HG03064 (cell line): ENCODE results near the gene CORO1C.

Source experiments
- ATAC-seq: cut with Tn5 transposase; IDR thresholded peaks from one replicate; pipeline ENCODE4 v1.9.1; 2021; ENCODE audit warnings: low read depth; ENCODE audit not compliant: unreplicated experiment

The CORO1C gene

GRCh38 chr12:108605690-108606406 lies 125.5 kb downstream of the CORO1C start:
- ATAC-seq: no peak

DNA sequence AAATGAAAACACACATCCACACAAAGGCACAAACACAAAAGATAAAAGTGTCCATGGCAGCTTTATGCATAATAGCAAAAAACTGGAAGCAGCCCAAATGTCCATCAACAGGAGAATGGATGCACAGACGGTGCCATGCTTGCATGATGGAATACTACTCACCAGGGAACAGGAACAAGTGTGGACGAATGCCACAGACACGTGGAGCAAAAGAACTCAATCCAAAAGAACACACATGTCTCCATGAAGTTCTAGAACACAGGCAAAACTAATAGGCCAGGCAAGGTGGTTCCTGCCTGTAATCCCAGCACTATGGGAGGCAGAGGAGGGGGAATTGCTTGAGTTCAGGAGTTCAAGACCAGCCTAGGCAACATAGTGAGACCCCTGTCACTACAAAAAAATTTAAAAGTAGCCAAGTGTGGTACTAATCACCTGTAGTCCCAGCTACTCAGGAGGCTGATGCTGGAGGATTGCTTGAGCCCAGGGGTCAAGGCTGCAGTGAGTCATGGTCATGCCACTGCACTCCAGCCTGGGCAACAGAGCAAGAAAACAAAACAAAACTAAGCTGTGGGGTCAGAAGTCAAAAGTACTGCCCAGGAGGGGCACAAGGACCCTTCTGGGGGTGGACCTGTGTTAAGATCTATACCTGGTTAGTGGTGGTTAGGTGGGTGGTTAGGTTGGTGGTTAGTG lies 126.2 kb downstream of the CORO1C start:
- no peak for ATAC-seq

- no peak for ATAC-seq
Measured at GRCh38 chr12:108604208-108604941, 126.9 kb downstream of the CORO1C start.

DNA sequence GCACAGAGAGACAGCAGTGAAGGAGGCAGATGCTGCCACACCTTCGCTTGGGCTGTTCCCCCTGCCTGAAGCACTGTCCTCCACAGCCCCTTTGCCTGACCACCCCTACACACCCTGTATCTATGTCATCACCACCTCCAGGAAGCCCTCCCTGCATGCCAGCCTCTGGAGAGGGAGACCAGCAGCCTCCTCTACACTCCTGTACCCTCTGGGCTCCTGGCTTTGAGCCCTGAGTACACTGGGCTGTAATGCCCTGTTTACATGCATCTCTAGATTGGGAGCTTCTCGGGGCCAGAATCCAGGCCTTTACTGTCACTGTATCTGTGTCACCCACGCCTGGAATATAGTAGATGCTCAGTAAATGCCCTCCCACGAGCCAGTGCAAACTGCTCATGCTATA lies 127.6 kb downstream of the CORO1C start:
- ATAC-seq: no peak

- ATAC-seq: no peak
Measured at GRCh38 chr12:108602976-108603704, 128.2 kb downstream of the CORO1C start.

DNA sequence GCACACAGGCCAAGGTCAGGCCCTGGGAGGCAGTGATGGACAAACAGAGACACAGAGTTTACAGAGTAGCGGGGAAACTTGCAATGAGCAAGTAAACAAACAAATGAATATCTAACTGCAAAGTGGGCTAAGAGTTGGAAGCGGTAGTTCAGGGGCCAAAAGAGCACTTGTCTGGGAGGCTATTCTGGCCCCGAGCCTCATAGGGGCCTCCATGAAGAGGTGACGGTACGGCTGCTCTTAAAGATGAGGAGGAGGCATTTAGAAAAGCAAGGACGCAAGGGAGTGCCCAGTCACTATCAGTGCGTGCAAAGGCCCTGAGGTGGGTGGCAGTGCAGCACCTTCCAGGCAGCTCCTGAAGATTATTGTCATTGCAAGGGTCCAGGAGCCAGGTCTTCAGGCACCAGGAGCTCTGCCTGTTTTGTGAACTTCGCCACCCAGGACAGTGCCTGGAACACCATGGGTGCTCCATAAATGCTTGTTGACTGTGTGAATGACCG lies 129.1 kb downstream of the CORO1C start:
- no peak for ATAC-seq

DNA sequence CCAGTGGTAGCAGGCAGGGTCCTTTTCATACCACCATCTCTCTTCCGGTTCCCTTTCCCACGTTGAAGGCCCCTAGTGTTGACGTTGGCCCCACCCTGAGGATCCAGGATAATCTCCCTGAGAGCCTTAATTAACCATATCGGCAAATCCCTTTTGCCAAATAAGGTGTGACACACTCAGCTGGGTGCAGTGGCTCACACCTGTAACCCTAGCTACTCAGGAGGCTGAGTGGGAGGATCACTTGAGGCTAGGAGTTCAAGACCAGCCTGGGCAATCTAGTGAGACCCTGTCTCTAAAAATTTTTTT lies 130.7 kb downstream of the CORO1C start:
- no peak for ATAC-seq

DNA sequence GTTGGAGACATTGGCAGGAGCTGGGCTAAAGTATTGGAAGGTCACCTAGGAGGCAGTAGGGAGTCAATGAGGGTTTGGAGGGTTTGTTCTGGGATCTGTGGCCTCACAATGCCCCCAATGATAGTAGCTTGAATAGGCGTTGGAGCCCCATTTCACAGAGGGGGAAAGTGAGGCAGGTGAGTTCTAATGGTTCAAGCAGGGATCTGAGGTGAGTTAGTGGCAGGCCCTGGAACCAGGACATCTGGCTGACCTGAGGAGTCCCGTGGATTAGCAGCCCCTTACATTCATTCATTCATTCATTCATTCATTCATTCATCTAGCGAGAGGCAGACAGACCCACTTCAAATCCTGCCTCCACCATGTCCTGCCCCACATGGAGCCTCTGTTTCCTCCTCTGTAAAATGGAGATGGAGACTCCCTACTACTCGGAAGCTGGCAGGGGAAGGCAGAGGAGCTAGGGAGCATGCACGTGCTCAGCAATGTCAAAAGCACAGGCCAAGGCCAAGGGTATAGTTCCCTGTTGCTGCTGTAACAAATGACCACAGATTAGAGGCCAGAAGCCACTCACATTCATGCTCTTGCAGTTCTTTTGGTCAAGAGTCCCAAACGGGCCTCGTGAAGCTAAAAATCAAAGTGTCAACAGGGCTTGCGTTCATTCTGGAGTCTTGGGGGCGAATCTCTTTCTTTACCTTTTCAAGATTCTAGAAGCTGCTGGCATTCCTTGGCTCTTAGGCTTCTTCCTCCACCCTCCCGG lies 131.2 kb downstream of the CORO1C start:
- no peak for ATAC-seq

DNA sequence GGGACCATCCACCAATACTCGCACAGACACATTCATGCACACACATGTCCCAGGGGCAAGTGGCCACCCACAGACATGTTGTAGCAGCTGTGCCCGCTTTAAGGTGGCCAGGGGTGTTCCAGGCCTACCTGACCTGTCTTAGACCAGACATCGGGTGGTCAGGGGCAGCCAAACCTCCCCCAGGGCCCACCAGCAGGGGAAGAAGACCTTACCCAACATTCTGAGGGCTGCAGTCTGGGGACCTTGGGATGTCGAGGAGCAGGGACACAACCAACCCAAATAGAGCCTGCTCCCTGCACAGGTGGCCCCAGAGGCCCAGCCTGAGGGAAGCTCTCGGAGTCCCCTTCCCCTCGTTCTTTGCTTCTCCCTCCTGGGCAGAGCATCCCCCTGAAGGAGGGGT lies 131.8 kb downstream of the CORO1C start:
- ATAC-seq: no peak

GRCh38 chr12:108598553-108599250 lies 132.6 kb downstream of the CORO1C start:
- no peak for ATAC-seq

DNA sequence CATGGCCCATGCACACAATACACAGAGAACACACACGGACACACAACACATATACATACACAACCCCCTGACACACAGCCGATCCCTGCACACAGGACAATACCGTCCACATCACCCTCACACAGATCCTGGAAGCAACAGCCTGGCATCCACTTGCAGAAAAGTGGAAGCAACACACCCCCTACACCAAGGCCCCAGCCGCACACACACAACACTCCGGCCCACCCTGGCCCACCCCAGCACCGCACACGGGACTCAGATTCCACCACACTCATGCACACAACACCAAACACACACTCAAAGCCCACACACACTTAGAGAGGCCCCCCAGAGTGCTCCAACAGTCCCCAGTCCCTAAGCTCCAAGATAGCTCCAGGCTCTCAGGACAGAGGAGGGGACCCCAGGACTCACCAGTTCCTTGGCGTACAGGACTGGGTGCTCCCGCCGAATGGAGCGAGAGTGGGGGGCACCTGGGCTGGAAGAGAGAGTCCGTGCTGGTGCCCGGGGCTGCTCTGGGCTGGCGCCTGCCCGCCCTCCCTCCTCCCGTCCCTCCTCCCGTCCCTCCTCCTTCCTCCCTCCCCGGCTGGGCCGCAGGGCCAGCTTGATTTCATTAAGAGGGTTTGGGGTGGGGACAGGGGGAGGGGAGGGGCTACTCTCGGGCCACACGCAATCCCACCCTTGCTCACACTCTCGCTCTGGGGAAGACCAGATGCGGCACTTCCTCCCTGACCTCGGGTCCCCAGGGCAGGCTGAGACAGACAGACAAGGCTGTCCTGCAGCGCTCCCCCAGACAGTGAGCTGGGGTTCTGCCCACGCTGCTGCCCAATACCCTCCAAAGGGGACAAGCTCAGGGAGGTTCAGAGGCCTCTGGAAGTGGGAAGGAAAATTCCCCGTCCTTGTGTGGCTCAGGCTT lies 133.5 kb downstream of the CORO1C start, which contains the start of gene TMEM119:
Gene TMEM119, minus strand, starts transcription at position 526 of the 913 bp plus-strand sequence. CDS start 5,701 bp downstream, outside the sequence.
- no peak for ATAC-seq

GRCh38 chr12:108596854-108597558 lies 134.3 kb downstream of the CORO1C start:
- no peak for ATAC-seq

GRCh38 chr12:108595711-108596647 lies 135.3 kb downstream of the CORO1C start:
- no peak for ATAC-seq
